Vagina (tissue), 2 donors: ENCODE data around the gene PPM1N.

ENCODE experiments used
- CTCF ChIP-seq, 3 experiments: fragments of 450-650 bp in 2 of 3; fragments of 200-600 bp in 1 of 3; sonication (generic) in 1 of 3; IDR thresholded peaks; one replicate each; pipeline ENCODE4 v1.5.1; 2017 to 2019; ENCODE audit warnings: antibody characterized with exemption in 3 of 3, mild to moderate bottlenecking in 2 of 3, moderate library complexity in 2 of 3
- POLR2A ChIP-seq, 2 donors: fragments of 450-650 bp; IDR thresholded peaks; one replicate each; pipeline ENCODE4 v1.6.1; 2017; ENCODE audit warnings: antibody characterized with exemption in 2 of 2, mild to moderate bottlenecking in 2 of 2, moderate library complexity in 2 of 2

- TF ChIP-seq CTCF (IDR thresholded peaks at IDR 0.05): no peak
- TF ChIP-seq POLR2A (IDR thresholded peaks at IDR 0.05): no peak
Observed at GRCh38 chr19:45542234-45542668, 44.0 kb downstream of the PPM1N start.
